ENCODE measurements around the gene SLC37A2.
"Not testable (repeated sequence)": the region's sequence is repeated elsewhere in the genome, so short reads cannot be mapped to it uniquely, and the experiment has no call there.

Gene SLC37A2

GRCh38 chr11:125085301-125086081 lies 22.4 kb downstream of the SLC37A2 start:
- ATAC-seq, result no peak

- no peak for ATAC-seq
Measured at GRCh38 chr11:125086633-125087296, 23.7 kb downstream of the SLC37A2 start.

DNA sequence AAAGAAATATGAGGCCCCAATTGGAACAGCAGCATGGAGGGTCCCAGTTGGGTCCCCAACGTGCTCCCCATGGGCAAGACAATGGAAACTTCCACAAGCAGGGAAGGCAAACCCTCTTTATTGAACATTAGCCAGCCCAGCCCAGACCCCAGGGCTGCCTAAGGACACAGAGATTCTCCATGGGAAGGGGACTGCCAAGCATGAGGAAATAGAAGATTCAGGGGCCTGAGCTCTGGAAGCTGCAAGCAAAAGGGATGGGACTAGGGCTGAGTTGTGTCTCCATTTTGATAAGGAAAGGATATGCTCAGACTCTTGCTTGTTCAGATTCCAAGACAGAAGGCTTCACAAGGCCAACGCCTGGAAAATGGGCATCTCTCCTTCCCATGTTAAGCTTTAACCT lies 25.0 kb downstream of the SLC37A2 start:
- no peak for ATAC-seq

- no peak for ATAC-seq
Measured at GRCh38 chr11:125088576-125089455, 25.7 kb downstream of the SLC37A2 start.

DNA sequence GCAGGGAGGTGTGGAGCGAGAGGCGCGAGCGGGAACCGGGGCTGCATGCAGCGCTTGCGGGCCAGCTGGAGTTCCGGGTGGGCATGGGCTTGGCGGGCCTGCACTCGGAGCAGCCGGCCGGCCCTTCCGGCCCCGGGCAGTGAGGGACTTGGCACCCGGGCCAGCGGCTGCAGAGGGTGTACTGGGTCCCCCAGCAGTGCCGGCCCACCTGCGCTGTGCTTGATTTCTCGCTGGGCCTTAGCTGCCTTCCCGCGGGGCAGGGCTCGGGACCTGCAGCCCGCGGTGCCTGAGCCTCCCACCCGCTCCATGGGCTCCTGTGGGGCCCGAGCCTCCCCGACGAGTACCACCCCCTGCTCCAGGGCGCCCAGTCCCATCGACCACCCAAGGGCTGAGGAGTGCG lies 26.4 kb downstream of the SLC37A2 start:
- not testable (repeated sequence) for ATAC-seq

DNA sequence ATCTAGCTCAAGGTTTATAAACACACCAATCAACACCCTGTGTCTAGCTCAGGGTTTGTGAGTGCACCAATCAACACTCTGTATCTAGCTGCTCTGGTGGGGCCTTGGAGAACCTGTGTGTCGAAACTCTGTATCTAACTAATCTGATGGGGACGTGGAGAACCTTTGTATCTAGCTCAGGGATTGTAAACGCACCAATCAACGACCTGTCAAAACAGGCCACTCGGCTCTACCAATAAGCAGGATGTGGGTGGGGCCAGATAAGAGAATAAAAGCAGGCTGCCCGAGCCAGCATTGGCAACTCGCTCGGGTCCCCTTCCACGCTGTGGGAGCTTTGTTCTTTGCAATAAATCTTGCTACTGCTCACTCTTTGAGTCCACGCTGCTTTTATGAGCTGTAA lies 27.0 kb downstream of the SLC37A2 start:
- not testable (repeated sequence) for ATAC-seq

GRCh38 chr11:125090816-125091215 lies 27.7 kb downstream of the SLC37A2 start:
- no peak for ATAC-seq

DNA sequence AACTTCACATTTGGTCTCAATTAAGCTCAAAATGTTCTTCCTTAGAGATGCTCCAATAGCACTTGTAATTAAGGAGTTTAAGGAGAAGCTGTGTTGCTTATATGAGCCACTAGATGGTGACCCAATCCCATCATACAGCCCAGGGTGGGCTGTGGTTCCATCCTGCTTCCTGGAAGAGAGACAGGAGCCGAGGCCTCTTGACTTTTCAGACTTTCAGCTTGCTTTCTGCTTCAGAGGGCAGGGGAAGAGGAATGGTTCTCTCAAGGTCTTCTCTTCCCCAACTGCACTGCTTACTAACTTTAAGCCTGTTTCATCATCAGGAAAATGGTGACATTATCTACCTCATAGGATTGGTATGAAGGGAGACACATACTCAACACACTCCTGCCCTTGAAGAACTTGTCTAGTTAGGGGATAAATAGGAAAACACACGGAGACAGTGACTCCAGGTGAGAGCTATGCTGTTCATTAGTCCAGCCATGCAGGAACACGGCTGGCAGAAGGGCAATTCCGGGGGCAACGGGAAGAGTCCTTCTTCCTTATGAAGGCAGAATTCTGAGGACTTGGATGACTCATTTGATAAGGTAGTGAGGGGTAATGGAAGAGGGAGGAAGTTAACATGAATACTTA lies 28.3 kb downstream of the SLC37A2 start:
- no peak for ATAC-seq

DNA sequence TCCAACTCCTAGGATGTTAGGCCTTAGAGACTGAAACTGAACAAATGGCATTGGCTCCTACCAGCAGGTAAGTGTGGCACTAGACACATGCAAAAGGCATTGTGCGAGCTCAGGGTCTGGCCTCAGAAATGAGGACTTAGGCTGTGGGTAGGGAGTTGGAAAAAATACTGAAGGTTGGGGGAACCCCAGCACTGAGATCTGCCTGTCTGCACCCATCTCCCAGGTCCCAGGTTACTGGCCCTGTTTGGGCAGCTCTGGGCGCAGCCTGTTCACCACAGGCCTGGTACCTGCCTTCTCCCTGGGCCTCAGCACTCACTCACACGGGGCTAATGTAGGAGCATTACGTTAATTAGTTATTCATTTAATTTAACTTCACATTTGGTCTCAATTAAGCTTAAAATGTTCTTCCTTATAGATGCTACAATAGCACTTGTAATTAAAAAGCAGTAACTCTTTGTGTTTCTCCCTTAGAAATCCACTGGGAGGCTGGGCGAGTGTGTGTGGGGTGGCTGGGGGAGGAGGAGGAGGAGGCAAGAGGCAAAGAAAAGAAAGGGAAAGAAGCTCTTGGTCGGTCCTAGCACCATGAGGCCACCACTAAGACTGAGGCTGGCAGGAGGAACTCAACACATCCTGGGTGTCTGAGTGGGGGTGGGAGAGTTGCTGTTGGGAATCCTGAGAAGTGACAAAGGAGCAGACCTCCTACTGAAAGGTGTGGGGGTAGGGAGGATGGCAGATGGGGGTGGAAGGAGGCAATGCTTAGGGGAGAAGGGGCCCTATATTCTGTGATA lies 29.0 kb downstream of the SLC37A2 start:
- no peak for ATAC-seq

- no peak for ATAC-seq
Measured at GRCh38 chr11:125092669-125093068, 29.6 kb downstream of the SLC37A2 start.

DNA sequence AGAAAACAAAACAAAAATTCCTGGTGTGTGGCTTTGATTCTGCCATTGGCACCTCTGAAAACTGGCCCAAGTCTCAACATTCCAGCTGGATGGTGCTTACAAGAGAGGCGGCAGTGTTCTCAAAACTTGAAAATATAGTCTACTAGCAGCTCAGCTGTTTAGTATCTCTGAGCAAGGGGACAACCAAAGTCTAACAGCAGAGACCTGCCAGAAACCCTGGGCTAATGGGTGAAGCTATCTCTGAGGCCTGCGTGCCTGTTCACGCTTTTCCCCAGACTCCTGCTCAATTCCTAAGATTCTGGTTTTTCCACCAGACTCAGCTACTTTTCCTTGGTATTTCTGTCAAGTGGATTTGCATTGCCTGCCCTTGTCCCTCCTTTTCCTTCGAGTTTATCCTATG lies 30.4 kb downstream of the SLC37A2 start:
- ATAC-seq, result no peak

DNA sequence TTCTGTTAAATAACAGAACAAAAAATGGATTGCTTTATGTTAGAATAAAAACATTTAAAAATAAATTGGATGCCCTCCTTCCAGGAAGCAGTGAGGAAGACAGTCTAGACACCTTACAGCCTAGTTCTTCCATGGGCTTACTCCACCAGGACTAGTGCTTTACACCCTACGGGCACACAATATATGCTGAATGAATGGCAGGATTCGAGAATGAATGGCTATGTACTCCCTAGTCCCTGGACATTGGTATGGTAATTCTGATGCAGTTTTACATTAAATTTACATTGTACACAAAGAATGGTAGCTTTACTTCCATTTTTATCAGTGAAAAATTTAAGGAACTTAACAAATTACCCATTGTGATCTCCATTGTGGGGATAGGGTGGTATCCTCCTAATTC lies 31.6 kb downstream of the SLC37A2 start:
- no peak for ATAC-seq

DNA sequence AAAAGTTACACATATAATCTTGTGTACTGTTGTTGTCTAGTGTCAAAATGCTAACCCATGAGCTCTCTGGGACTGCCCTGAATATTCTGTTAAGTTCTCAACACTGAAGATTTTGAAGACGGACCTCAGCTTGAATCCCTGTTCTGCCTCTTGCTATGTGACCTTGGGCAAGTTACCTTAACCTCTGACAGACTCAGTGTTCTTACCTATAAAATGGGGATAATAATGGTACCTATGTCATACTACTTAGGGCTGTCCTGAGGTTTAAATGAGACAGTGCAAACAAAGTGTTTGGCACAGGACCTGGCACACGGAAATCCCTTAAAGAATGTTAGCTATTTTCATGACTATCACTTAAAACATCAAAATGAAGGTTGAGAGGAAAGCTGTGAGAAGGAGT lies 37.0 kb downstream of the SLC37A2 start:
- ATAC-seq, result no peak

DNA sequence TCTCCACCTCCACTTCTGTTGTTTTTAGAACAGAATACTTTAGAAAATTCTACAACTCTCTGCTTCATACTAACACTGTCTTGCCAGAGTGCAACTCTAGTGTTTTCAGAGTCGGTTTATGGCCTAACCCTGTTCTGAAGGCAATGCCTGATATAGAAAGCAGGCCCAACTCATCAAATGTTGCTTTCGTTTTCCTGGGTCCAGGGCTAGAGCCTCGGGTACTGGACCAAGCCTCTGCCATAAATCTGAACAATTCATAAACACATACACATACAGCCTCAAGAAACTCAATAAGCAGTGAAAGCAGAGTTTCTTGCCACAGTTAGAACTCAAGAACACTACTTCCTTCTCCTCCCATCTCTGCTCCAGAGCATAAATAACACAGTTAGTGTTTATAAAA lies 38.5 kb downstream of the SLC37A2 start:
- ATAC-seq, result no peak

GRCh38 chr11:125102025-125102424 lies 38.9 kb downstream of the SLC37A2 start:
- ATAC-seq, result no peak

DNA sequence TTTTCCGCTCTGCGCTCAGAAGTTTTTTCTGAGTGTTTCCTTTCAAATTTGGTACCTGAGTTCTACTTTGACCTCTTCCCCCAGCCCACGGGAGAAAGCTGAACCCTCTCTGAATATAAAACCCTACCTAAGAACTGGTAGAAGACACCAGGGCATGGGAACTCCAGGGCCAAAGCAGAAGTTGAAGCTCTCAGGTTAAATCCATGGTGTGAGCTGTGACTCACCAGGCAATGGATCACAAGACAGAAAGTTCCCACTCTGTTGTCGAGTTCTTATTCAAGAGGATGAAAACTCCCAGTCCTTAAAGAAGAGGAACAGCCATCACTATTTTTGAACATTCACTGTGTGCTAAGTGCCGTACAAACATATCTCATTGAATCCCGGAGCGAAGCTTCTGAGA lies 39.4 kb downstream of the SLC37A2 start:
- ATAC-seq, result no peak

- no peak for ATAC-seq
Measured at GRCh38 chr11:125105926-125106325, 42.8 kb downstream of the SLC37A2 start.

DNA sequence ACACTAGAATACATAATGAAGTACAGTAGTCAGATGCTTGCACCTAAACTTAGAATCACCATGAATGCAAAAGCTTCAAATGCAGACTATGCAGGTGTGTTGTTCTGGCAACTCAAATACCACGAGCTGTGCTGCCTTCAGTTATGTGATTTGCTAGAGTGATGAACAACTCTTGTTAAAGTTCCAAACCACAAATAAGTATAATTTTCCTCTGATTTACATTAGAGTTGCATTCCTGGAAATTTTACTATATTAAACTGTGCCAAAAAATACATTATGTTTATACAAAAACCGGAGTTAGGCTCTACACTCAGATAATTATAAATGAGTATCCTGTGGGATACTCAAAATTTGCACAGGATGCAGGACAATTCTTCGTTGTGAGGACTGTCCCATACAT lies 45.4 kb downstream of the SLC37A2 start:
- no peak for ATAC-seq

DNA sequence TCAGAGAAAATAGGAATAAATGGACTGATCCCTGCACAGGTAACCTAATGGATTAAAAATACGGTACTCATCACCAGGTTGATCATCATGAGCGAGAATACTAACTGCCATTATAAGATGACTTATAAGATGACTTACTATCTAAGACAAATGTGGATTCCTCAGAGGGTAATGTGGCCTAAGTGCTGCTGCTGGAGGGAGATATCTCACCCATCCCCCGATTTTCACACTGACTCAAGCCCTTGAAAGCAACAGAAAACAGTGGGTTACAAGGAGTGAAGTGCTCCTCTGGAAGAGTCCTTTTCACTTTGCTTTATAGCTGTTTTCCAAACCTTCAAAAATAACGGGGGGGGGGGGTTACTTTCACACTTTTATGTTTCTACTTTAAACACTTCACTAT lies 47.4 kb downstream of the SLC37A2 start:
- ATAC-seq, result no peak

DNA sequence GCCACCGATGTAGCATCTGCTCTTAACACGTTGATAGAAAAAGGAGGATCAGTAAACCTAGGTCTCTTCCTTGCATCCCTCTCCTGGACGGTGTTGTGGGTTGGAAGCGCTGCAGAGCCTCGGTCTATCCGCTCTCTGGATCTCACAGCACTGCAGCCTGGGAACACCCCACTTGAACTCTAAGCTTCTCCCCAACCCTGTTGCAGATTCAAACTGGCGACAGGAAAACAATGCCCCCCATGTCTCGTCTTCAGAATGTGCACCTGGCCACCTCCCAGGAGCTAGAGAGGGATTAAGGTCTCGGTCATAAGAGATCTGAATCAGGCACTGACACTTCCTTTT lies 47.9 kb downstream of the SLC37A2 start:
- ATAC-seq, result no peak

DNA sequence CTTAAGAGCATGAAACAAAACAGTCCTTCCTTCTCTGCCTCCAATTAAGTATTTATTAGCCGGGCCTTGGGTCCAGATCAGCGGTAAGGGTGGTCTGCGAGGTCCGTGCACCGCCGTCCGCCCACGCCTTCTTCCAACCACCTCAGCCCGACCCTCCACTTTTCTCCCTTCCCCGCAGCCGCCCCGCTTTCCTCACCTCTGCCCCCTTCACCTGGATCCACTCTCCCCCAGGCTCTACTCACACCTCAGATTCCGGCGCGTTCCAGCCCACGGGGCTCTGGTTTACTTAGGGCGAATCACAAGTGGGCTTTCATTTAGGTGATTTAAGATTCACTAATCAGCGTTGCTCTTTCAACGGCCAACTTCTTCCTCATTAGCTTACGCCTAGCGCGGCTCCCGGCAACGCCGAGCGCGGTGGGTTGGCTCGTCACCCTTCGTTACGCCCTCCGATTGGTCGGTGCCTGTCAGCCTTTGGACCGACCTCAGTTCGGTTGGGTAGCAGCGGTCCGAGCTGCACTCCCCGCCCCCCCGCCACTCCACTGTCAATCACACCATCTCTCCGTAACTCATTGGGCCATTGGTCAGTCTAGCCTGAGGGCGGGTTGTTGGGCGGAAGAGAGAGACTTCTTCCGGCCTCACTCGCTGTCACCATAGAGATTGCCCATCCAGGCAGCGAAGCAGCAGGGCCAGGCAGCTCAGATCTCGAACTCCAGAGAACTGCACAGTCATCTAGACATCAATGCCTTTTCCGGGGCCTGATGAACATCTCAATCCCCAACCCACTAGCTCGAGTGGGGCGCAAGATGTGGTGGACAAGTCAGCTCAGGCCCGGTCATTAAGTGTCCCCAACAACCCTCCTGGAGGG lies 48.5 kb downstream of the SLC37A2 start, which contains the start of gene TMEM218:
TMEM218 (minus strand) TSS at position 284 of the 865 bp plus-strand sequence. CDS start 9,385 bp downstream, outside the sequence.
- peak; percentile 98 to 99 for ATAC-seq

Measured in activated CD4-positive, CD25-positive, alpha-beta regulatory T cell treated with anti-CD3 and anti-CD28 coated beads, Interleukin-2, amount 50 U/mL, for 24 hours (primary cell).